NCI-H1930 (cell line): ENCODE results near the gene APOBEC3F.
"Not testable (repeated sequence)": the region's sequence is repeated elsewhere in the genome, so short reads cannot be mapped to it uniquely, and the experiment has no call there.

Experiments
- DNase-seq, 2 experiments: peaks; one replicate each; lab custom pipeline; 2025; lab: John Stamatoyannopoulos, UW

APOBEC3F gene

GRCh38 chr22:39073981-39074380, 33.3 kb downstream of the APOBEC3F start:
- DNase-seq, result no peak

GRCh38 chr22:39076155-39077025, 35.7 kb downstream of the APOBEC3F start:
- not testable (repeated sequence) for DNase-seq

GRCh38 chr22:39077026-39077840, 36.6 kb downstream of the APOBEC3F start, which contains the start of gene APOBEC3G:
APOBEC3G (plus strand) TSS chr22:39077275; CDS start chr22:39077362, 87 bp downstream.
- DNase-seq, result not testable (repeated sequence)

GRCh38 chr22:39077912-39078311, 37.2 kb downstream of the APOBEC3F start:
- DNase-seq, result not testable (repeated sequence)

- DNase-seq, result no peak
These were observed 37.7 kb downstream of the APOBEC3F start for GRCh38 chr22:39078329-39078728.

GRCh38 chr22:39079054-39079637, 38.5 kb downstream of the APOBEC3F start:
- not testable (repeated sequence) for DNase-seq

GRCh38 chr22:39080052-39080762, 39.5 kb downstream of the APOBEC3F start:
- DNase-seq, result no peak

GRCh38 chr22:39081016-39081415, 40.4 kb downstream of the APOBEC3F start:
- no peak for DNase-seq

GRCh38 chr22:39081598-39081997, 40.9 kb downstream of the APOBEC3F start:
- no peak for DNase-seq

GRCh38 chr22:39083212-39084165, 42.8 kb downstream of the APOBEC3F start:
- no peak for DNase-seq

- DNase-seq, result no peak
These were observed 44.0 kb downstream of the APOBEC3F start for GRCh38 chr22:39084666-39085065.

GRCh38 chr22:39087098-39087497, 46.4 kb downstream of the APOBEC3F start:
- no peak for DNase-seq

- DNase-seq, result no peak
These were observed 47.4 kb downstream of the APOBEC3F start for GRCh38 chr22:39087881-39088684.

GRCh38 chr22:39088685-39089032, 48.0 kb downstream of the APOBEC3F start:
- no peak for DNase-seq

GRCh38 chr22:39089928-39090327, 49.3 kb downstream of the APOBEC3F start:
- no peak for DNase-seq

GRCh38 chr22:39090426-39091064, 49.9 kb downstream of the APOBEC3F start:
- DNase-seq, result no peak

- no peak for DNase-seq
These were observed 50.7 kb downstream of the APOBEC3F start for GRCh38 chr22:39091126-39092081.
